ENCODE results near the gene JMJD4. TPM values are rescaled to one million over a fixed set of nuclear protein-coding genes. Genes with fewer than 3 reads are reported as not detected.

The JMJD4 gene
- total and polyA plus RNA-seq, 9 of the 15 experiments (the other 6 are each of a cell fraction or from before 2014, with no cell fraction given), result 1.4 to 42.6 (median 29.2) TPM

GRCh38 chr1:227734856-227735538 lies at the start of gene JMJD4, which contains the start of gene SNAP47 (continued):
- TF ChIP-seq HINFP (tag; conservative IDR thresholded peaks at IDR 0.05; ENCODE audit: low read depth) (no peak), HDAC2 (IDR thresholded peaks at IDR 0.05) (0 out of 2 replicates have a peak, but pooled peaks have one; percentile 57), PHF21A (IDR thresholded peaks at IDR 0.05; ENCODE audit: borderline replicate concordance, low read depth) (peak; percentile 81), GATA2 (CRISPR knock-in tag; IDR thresholded peaks at IDR 0.05) (no peak), ZNF830 (CRISPR knock-in tag; IDR thresholded peaks at IDR 0.05) (no peak; the same call in 1 of the 2 replicates), RCOR1 (IDR thresholded peaks at IDR 0.05; ENCODE audit: borderline replicate concordance in 1 of 2, low read depth in 2 of 2, low read length in 2 of 2) (peak in 1 of 2 experiments; percentile 75; a peak in 2 of 4 replicates), TGIF2 (CRISPR knock-in tag; IDR thresholded peaks at IDR 0.05) (0 out of 2 replicates have a peak, but pooled peaks have one; percentile 67), CBX5 (IDR thresholded peaks at IDR 0.05; ENCODE audit: borderline replicate concordance, low read depth) (peak; percentile 65; the same call in 1 of the 2 replicates), BDP1 (IDR thresholded peaks at IDR 0.05; ENCODE audit: insufficient read depth, insufficient read length) (no peak), SREBF2 (CRISPR knock-in tag; IDR thresholded peaks at IDR 0.05) (no peak), CTBP1 (IDR thresholded peaks at IDR 0.05; ENCODE audit: borderline replicate concordance) (peak; percentile 98), TOE1 (IDR thresholded peaks at IDR 0.05; ENCODE audit: borderline replicate concordance) (peak; percentile 70; the same call in 1 of the 2 replicates), TOE1 (CRISPR knock-in tag; IDR thresholded peaks at IDR 0.05; ENCODE audit: borderline replicate concordance, low read depth) (peak; percentile 94; the same call in 1 of the 2 replicates), CTCFL (IDR thresholded peaks at IDR 0.05; ENCODE audit: borderline replicate concordance, insufficient read depth, low read depth, low read length, poor library complexity, severe bottlenecking) (no peak), ZNF133 (CRISPR knock-in tag; IDR thresholded peaks at IDR 0.05) (no peak), MAFF (IDR thresholded peaks at IDR 0.05; ENCODE audit: low read length) (no peak), NKRF (IDR thresholded peaks at IDR 0.05; ENCODE audit: borderline replicate concordance) (peak; percentile 90)
